Heart right ventricle (tissue), 16 donors: Measurements from ENCODE around the gene NCKAP5. TPM values are rescaled to one million over a fixed set of nuclear protein-coding genes. Genes with fewer than 3 reads are reported as not detected.

ENCODE experiments used
- ATAC-seq, 8 donors: fragments of 200-7000 bp; cut with Tn5 transposase; one replicate each; pipeline ENCODE4 v1.9.1; 2020; ENCODE audit warnings: mild to moderate bottlenecking in 8 of 8, moderate library complexity in 8 of 8, moderate number of reproducible peaks in 1 of 8
- DNase-seq, 2 donors: peaks; one replicate each; pipeline ENCODE4 v3.0.0-alpha.2; 2020
- H3K27ac ChIP-seq, 10 donors: fragments of 200-600 bp; sonication (generic) in 2 of 10; one replicate each; pipeline versions ENCODE4 v1.5.0 to v1.8.0; 2020 to 2022; ENCODE audit warnings: mild to moderate bottlenecking in 3 of 10
- H3K27me3 ChIP-seq, 7 donors: fragments of 200-600 bp; one replicate each; pipeline ENCODE4 v1.8.0; 2021 to 2022; ENCODE audit warnings: mild to moderate bottlenecking in 2 of 7
- H3K36me3 ChIP-seq, 9 donors: fragments of 200-600 bp; sonication (generic) in 1 of 9; one replicate each; pipeline versions ENCODE4 v1.5.0 to v1.8.0; 2020 to 2022; ENCODE audit warnings: mild to moderate bottlenecking in 2 of 9
- H3K4me1 ChIP-seq, 9 donors: fragments of 200-600 bp; sonication (generic) in 1 of 9; one replicate each; pipeline versions ENCODE4 v1.5.0 to v1.8.0; 2020 to 2022; ENCODE audit warnings: mild to moderate bottlenecking in 4 of 9
- H3K4me3 ChIP-seq, 10 donors: fragments of 200-600 bp; sonication (generic) in 2 of 10; one replicate each; pipeline versions ENCODE4 v1.5.0 to v1.8.0; 2020 to 2022; ENCODE audit warnings: mild to moderate bottlenecking in 7 of 10, moderate library complexity in 2 of 10
- H3K9me3 ChIP-seq, 11 donors: fragments of 200-600 bp in 10 of 11; sonication (generic) in 2 of 11; one replicate each; pipeline versions ENCODE4 v1.5.0 to v1.8.0; 2013 to 2022; ENCODE audit warnings: mild to moderate bottlenecking in 2 of 11, control low read depth in 1 of 11, moderate library complexity in 1 of 11
- WGBS, 2 donors: extraction: QIAGEN DNeasy Blood & Tissue Kit; methylation state at CpG; one replicate each; pipeline ENCODE4 v1.1.7; 2013; ENCODE audit warnings: inconsistent platforms in 1 of 2; 5-methylcytosine and 5-hydroxymethylcytosine counted together
- intact Hi-C, 10 donors: fragments of 100-400 bp; cut with DNase I; formaldehyde crosslinking; loops; one replicate each; pipeline versions ENCODE4 v1.11.1 to v1.14.2; 2022
- polyA plus RNA-seq, 2 donors: library from polyadenylated mRNA; stranded (reverse); fragments of 200-250 nt; gene quantifications; one replicate each; pipeline ENCODE4 v1.2.3, GENCODE V29; 2013
- total RNA-seq, 10 donors: library from RNA; stranded (reverse); fragmentation: NEBNext Ultra II Directional in 3 of 10; extraction: Animal tissue kit (Norgen Biotek cat#: 25700) in 3 of 10; gene quantifications; one replicate each; pipeline versions ENCODE4 v1.2.1 to v1.2.4, GENCODE V29; 2021 to 2023
- TF ChIP-seq, protein P1 (sequence below), 9 donors: fragments of 200-600 bp; sonication (generic) in 2 of 9; IDR thresholded peaks; one replicate each; pipeline versions ENCODE4 v1.5.0 to v1.8.0; 2021 to 2022; ENCODE audit warnings: antibody characterized with exemption in 9 of 9, mild to moderate bottlenecking in 5 of 9, moderate library complexity in 1 of 9
- donor health status: Arrhythmogenic right ventricular cardiomyopathy.
- donor health status: ischemic (EF 13 %, LVEDD 7.1; RV severe dilation, severe dysfunction).
- donor health status: healthy with polysubstance abuse.
- donor health status: DM: no; HTN: yes; CAD: no.
- donor health status: DM: no; HTN: no; CAD: no.
- donor health status: ischemic (EF 25% LVEDD 6.9; RV normal size, moderate dysfunction).
- donor health status: ischemic (EF 25% LVEDD 5.7; RV mildly dilated, moderate dysfunction).
- donor health status: healthy.
- donor health status: DM: yes; HTN: yes; CAD: no.
- donor health status: Ischemic cardiomyopathy.
- donor health status: ischemic (EF 35%, LVEDD 5.7; RV mildly dilated, moderate dysfunction).
- donor health status: nonischemic (EF 11% LVEDD 7.7; RV severe dilation, severe dysfunction).
- donor health status: DM: yes; HTN: yes; CAD: no.
- donor health status: PGD.
- donor health status: ischemic (EF 29% LVEDD 5.4; RV normal size, mild dysfunction).
- donor health status: nonischemic (EF 23%, LVEDD 6.1; RV moderate dilation, normal function).

Gene NCKAP5
- total and polyA plus RNA-seq, 12 donors, result 0.57 to 11.7 (median 6.2) TPM

DNA sequence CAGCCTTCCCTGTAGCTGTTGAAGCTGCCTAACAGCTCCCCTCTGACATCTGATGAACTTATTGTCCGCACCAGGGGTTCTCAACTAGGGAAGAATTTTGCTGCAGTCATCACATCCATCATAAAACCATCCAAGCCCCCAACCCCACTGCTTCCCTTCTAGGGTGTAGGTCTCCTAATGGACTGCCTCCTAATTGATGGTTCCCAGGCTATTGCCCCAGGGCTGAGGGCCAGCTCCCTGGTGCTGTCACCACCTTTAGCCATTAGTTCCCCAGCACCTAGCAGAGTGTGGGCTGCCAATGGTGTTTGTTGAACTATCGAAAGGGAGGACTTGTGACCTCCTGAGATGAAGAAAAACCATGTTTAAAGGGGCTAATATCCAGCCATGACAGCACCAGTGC lies 125.9 kb downstream of the NCKAP5 start:
- DNase-seq (no peak), ATAC-seq (no peak)
- WGBS, 2 donors, result 78 to 90% methylated on average over 2 of the region's 2 CpGs
- Histone ChIP-seq H3K27ac (no peak overlapping the region), H3K27me3 (no peaks in the 10 kb centered on the region), H3K9me3 (no peaks in the 10 kb centered on the region), H3K4me3 (no peak overlapping the region), H3K4me1 (peaks cover 0 to 6% (median 0%) of the 10 kb centered on the region in 9 donors), H3K36me3 (no peaks in the 10 kb centered on the region)
- intact Hi-C loops, result no loop called here
- TF ChIP-seq, protein P1, sequence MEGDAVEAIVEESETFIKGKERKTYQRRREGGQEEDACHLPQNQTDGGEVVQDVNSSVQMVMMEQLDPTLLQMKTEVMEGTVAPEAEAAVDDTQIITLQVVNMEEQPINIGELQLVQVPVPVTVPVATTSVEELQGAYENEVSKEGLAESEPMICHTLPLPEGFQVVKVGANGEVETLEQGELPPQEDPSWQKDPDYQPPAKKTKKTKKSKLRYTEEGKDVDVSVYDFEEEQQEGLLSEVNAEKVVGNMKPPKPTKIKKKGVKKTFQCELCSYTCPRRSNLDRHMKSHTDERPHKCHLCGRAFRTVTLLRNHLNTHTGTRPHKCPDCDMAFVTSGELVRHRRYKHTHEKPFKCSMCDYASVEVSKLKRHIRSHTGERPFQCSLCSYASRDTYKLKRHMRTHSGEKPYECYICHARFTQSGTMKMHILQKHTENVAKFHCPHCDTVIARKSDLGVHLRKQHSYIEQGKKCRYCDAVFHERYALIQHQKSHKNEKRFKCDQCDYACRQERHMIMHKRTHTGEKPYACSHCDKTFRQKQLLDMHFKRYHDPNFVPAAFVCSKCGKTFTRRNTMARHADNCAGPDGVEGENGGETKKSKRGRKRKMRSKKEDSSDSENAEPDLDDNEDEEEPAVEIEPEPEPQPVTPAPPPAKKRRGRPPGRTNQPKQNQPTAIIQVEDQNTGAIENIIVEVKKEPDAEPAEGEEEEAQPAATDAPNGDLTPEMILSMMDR (IDR thresholded peaks at IDR 0.05), result no peak

DNA sequence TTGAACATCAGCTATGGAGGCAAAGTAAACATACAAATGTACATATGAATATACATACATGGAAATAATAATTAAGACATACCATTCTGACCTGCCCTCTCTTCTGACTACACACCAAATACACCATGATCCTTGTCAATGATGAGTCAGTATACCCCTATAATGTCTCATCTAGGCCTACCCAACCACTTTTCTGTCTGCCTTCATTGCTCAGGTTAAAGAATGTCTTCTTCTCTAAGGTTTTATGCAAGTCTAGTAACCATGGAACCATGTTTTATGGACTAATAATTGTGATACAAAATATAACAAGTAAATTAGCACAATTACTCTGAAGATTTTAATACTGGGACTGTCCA lies 128.7 kb downstream of the NCKAP5 start:
- TF ChIP-seq, protein P1 (IDR thresholded peaks at IDR 0.05), result no peak
- H3K27me3 ChIP-seq, result no peaks in the 10 kb centered on the region
- peaks cover 0 to 17% (median 4%) of the 10 kb centered on the region in 9 donors for H3K4me1 ChIP-seq
- no peak overlapping the region for H3K27ac ChIP-seq
- DNase-seq, result no peak
- intact Hi-C loops, result no loop called here
- no peak for ATAC-seq
- no peaks in the 10 kb centered on the region for H3K9me3 ChIP-seq
- no peak overlapping the region for H3K4me3 ChIP-seq
- no peaks in the 10 kb centered on the region for H3K36me3 ChIP-seq

DNA sequence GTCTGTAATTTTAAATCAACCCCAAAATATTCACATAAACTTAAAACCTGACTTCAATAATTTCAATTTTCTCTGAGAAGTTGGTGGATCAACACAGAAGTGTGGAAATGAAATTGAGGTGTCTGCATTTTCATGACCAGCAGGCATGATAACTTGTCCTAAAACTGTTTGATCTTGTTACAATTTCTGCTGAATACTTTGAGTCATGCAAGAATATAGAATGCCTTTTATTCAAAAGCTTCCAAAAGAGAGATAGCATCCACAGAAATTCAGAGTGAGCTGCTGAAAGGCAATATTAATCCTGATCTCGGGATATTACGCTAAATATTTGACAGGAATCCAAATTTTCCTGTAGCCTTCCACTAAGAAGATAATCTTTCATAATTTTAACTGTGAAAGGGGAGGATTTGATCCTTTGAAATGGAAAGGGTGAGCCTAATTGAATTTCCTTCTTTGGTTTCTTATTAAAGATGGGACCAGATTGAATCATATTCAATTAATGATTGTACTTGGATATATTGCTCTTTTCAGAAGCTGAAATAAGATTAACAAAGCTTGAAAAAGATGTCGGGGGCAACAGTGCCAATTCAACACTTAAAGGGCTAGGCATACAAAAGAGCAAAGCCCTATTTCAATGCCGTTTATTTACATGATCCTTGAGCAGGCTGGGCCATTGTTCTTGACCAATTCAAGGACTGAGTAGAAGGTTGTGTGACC lies 129.3 kb downstream of the NCKAP5 start:
- intact Hi-C loops, result no loop called here
- WGBS, 2 donors, result 74 to 79% methylated on average over 4 of the region's 4 CpGs
- TF ChIP-seq, protein P1 (IDR thresholded peaks at IDR 0.05), result no peak
- no peak overlapping the region for H3K27ac ChIP-seq
- H3K4me3 ChIP-seq, result no peak overlapping the region
- no peaks in the 10 kb centered on the region for H3K27me3 ChIP-seq
- H3K9me3 ChIP-seq, result no peaks in the 10 kb centered on the region
- no peak for ATAC-seq
- peaks cover 0 to 17% (median 4%) of the 10 kb centered on the region in 9 donors for H3K4me1 ChIP-seq
- DNase-seq, result no peak
- H3K36me3 ChIP-seq, result no peaks in the 10 kb centered on the region

DNA sequence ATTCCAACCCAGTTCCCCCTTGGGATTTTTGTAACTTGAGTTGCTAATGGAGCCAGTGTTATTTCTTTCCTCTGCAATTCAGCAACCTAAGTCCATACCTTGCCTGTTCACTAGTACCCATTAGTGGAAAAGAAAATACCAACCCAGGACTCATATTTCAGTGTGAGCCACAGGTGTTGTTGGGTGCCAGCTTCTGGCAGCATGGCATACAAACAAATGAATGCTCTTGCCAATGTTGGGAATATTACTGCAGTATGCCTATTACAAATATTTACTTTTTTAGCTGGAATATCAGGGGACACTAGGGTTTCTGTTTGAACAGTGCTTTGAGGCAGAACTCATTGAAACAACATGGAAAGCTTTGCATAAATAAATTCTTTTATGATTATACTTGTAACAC lies 130.2 kb downstream of the NCKAP5 start:
- no peak overlapping the region for H3K27ac ChIP-seq
- TF ChIP-seq, protein P1 (IDR thresholded peaks at IDR 0.05), result no peak
- H3K9me3 ChIP-seq, result no peaks in the 10 kb centered on the region
- intact Hi-C loops, result no loop called here
- no peaks in the 10 kb centered on the region for H3K27me3 ChIP-seq
- H3K36me3 ChIP-seq, result no peaks in the 10 kb centered on the region
- no peak overlapping the region for H3K4me3 ChIP-seq
- DNase-seq (no peak), ATAC-seq (no peak)
- H3K4me1 ChIP-seq, result peaks cover 0 to 17% (median 4%) of the 10 kb centered on the region in 9 donors
